HG02571 (cell line): ENCODE measurements around the gene ADAMTS20.
A peak's percentile ranks its signal among the peaks of the same experiment; 100 is the strongest.

Experiments used
- ATAC-seq: cut with Tn5 transposase; IDR thresholded peaks from one replicate; pipeline ENCODE4 v1.9.1; 2021; ENCODE audit warnings: mild to moderate bottlenecking, moderate library complexity; ENCODE audit not compliant: unreplicated experiment

ADAMTS20 gene

GRCh38 chr12:43482311-43483085, 69.5 kb downstream of the ADAMTS20 start:
- no peak for ATAC-seq

GRCh38 chr12:43480591-43480990, 71.4 kb downstream of the ADAMTS20 start:
- ATAC-seq: no peak

GRCh38 chr12:43462741-43463140, 89.3 kb downstream of the ADAMTS20 start:
- ATAC-seq: no peak

- ATAC-seq: no peak
These were observed 89.9 kb downstream of the ADAMTS20 start for GRCh38 chr12:43462080-43462479.

- no peak for ATAC-seq
These were observed 92.7 kb downstream of the ADAMTS20 start for GRCh38 chr12:43459285-43459684.

- no peak for ATAC-seq
These were observed 98.2 kb downstream of the ADAMTS20 start for GRCh38 chr12:43453761-43454160.

GRCh38 chr12:43444940-43445564, 107.0 kb downstream of the ADAMTS20 start:
- no peak for ATAC-seq

GRCh38 chr12:43436597-43436996, 115.4 kb downstream of the ADAMTS20 start:
- ATAC-seq: no peak

- no peak for ATAC-seq
These were observed 117.4 kb downstream of the ADAMTS20 start for GRCh38 chr12:43434614-43435013.

GRCh38 chr12:43428088-43428600, 123.9 kb downstream of the ADAMTS20 start:
- no peak for ATAC-seq

- no peak for ATAC-seq
These were observed 126.6 kb downstream of the ADAMTS20 start for GRCh38 chr12:43425361-43425760.

- no peak for ATAC-seq
These were observed 135.0 kb downstream of the ADAMTS20 start for GRCh38 chr12:43416981-43417380.

GRCh38 chr12:43407816-43408645, 144.0 kb downstream of the ADAMTS20 start:
- peak; percentile 59 for ATAC-seq

- ATAC-seq: no peak
These were observed 145.2 kb downstream of the ADAMTS20 start for GRCh38 chr12:43406801-43407200.

GRCh38 chr12:43402436-43402835, 149.6 kb downstream of the ADAMTS20 start:
- ATAC-seq: no peak

GRCh38 chr12:43401096-43401495, 150.9 kb downstream of the ADAMTS20 start:
- no peak for ATAC-seq

- ATAC-seq: no peak
These were observed 155.3 kb downstream of the ADAMTS20 start for GRCh38 chr12:43396671-43397070.

- no peak for ATAC-seq
These were observed 159.9 kb downstream of the ADAMTS20 start for GRCh38 chr12:43392116-43392515.

GRCh38 chr12:43381879-43382278, 170.1 kb downstream of the ADAMTS20 start:
- no peak for ATAC-seq

- no peak for ATAC-seq
These were observed 173.6 kb downstream of the ADAMTS20 start for GRCh38 chr12:43378448-43378847.

GRCh38 chr12:43370263-43370662, 181.7 kb downstream of the ADAMTS20 start:
- no peak for ATAC-seq
